ENCODE measurements around the gene PLEKHA5.

The PLEKHA5 gene

GRCh38 chr12:19205120-19205519, 75.6 kb downstream of the PLEKHA5 start:
- H3K4me2 ChIP-seq (ENCODE audit: low read length): no peak overlapping the region

GRCh38 chr12:19206493-19207077, 77.1 kb downstream of the PLEKHA5 start:
- no peaks in the 10 kb centered on the region for H3K27me3 ChIP-seq (ENCODE audit: low read depth, low read length)
- no peaks in the 10 kb centered on the region for H3K9me3 ChIP-seq (ENCODE audit: insufficient read depth, low read length)
- no peak overlapping the region for H3K4me3 ChIP-seq (ENCODE audit: low read length)
- no peak overlapping the region for H3K4me2 ChIP-seq (ENCODE audit: low read length)
- no peak overlapping the region for H2AFZ ChIP-seq (ENCODE audit: low read depth, low read length)
- no peak overlapping the region for H3K9ac ChIP-seq (ENCODE audit: low read length)
- no peaks in the 10 kb centered on the region for H3K36me3 ChIP-seq (replicated peaks; ENCODE audit: low read depth, low read length)
- H3K79me2 ChIP-seq (ENCODE audit: low read length): no peaks in the 10 kb centered on the region
- H3K27ac ChIP-seq (ENCODE audit: low read length): no peak overlapping the region
- H4K20me1 ChIP-seq (ENCODE audit: insufficient read depth, low read length): no peaks in the 10 kb centered on the region
- peaks cover 10% of the 10 kb centered on the region for H3K4me1 ChIP-seq (ENCODE audit: low read length)
- no peak for TF ChIP-seq CTCF (IDR thresholded peaks at IDR 0.05; ENCODE audit: low read depth, low read length)
- TF ChIP-seq EZH2phosphoT487 (IDR thresholded peaks at IDR 0.05; ENCODE audit: low read depth): no peak

More at GRCh38 chr12:19205120-19205519, 75.6 kb downstream of the PLEKHA5 start:
- Histone ChIP-seq H3K79me2 (ENCODE audit: low read length) (no peaks in the 10 kb centered on the region), H3K36me3 (replicated peaks; ENCODE audit: low read depth, low read length) (no peaks in the 10 kb centered on the region), H4K20me1 (ENCODE audit: insufficient read depth, low read length) (no peaks in the 10 kb centered on the region), H3K9ac (ENCODE audit: low read length) (no peak overlapping the region), H3K27ac (ENCODE audit: low read length) (no peak overlapping the region), H2AFZ (ENCODE audit: low read depth, low read length) (no peak overlapping the region), H3K4me3 (ENCODE audit: low read length) (no peak overlapping the region), H3K4me1 (ENCODE audit: low read length) (peaks cover 10% of the 10 kb centered on the region), H3K9me3 (ENCODE audit: insufficient read depth, low read length) (no peaks in the 10 kb centered on the region), H3K27me3 (ENCODE audit: low read depth, low read length) (no peaks in the 10 kb centered on the region)
- TF ChIP-seq EZH2phosphoT487 (IDR thresholded peaks at IDR 0.05; ENCODE audit: low read depth) (no peak), CTCF (IDR thresholded peaks at IDR 0.05; ENCODE audit: low read depth, low read length) (no peak)

GRCh38 chr12:19208456-19208855, 78.9 kb downstream of the PLEKHA5 start:
- no peaks in the 10 kb centered on the region for H3K79me2 ChIP-seq (ENCODE audit: low read length)
- no peak overlapping the region for H3K27ac ChIP-seq (ENCODE audit: low read length)
- no peak overlapping the region for H3K4me2 ChIP-seq (ENCODE audit: low read length)

GRCh38 chr12:19209661-19210060, 80.1 kb downstream of the PLEKHA5 start:
- H3K79me2 ChIP-seq (ENCODE audit: low read length): no peaks in the 10 kb centered on the region
- no peaks in the 10 kb centered on the region for H3K9me3 ChIP-seq (ENCODE audit: insufficient read depth, low read length)
- no peak overlapping the region for H3K9ac ChIP-seq (ENCODE audit: low read length)
- H4K20me1 ChIP-seq (ENCODE audit: insufficient read depth, low read length): no peaks in the 10 kb centered on the region
- no peak overlapping the region for H2AFZ ChIP-seq (ENCODE audit: low read depth, low read length)
- H3K4me2 ChIP-seq (ENCODE audit: low read length): no peak overlapping the region
- peaks cover 7% of the 10 kb centered on the region for H3K4me1 ChIP-seq (ENCODE audit: low read length)
- H3K27ac ChIP-seq (ENCODE audit: low read length): no peak overlapping the region
- H3K27me3 ChIP-seq (ENCODE audit: low read depth, low read length): no peaks in the 10 kb centered on the region
- H3K4me3 ChIP-seq (ENCODE audit: low read length): no peak overlapping the region
- TF ChIP-seq EZH2phosphoT487 (IDR thresholded peaks at IDR 0.05; ENCODE audit: low read depth): no peak
- no peak for TF ChIP-seq CTCF (IDR thresholded peaks at IDR 0.05; ENCODE audit: low read depth, low read length)
- H3K36me3 ChIP-seq (replicated peaks; ENCODE audit: low read depth, low read length): no peaks in the 10 kb centered on the region

More at GRCh38 chr12:19208456-19208855, 78.9 kb downstream of the PLEKHA5 start:
- peaks cover 10% of the 10 kb centered on the region for H3K4me1 ChIP-seq (ENCODE audit: low read length)
- no peak overlapping the region for H3K9ac ChIP-seq (ENCODE audit: low read length)
- no peaks in the 10 kb centered on the region for H4K20me1 ChIP-seq (ENCODE audit: insufficient read depth, low read length)
- no peaks in the 10 kb centered on the region for H3K27me3 ChIP-seq (ENCODE audit: low read depth, low read length)
- H3K36me3 ChIP-seq (replicated peaks; ENCODE audit: low read depth, low read length): no peaks in the 10 kb centered on the region
- no peak overlapping the region for H2AFZ ChIP-seq (ENCODE audit: low read depth, low read length)
- no peak overlapping the region for H3K4me3 ChIP-seq (ENCODE audit: low read length)
- no peaks in the 10 kb centered on the region for H3K9me3 ChIP-seq (ENCODE audit: insufficient read depth, low read length)
- TF ChIP-seq CTCF (IDR thresholded peaks at IDR 0.05; ENCODE audit: low read depth, low read length) (no peak), EZH2phosphoT487 (IDR thresholded peaks at IDR 0.05; ENCODE audit: low read depth) (no peak)

All from OCI-LY3 (cell line).